CD4-positive, CD25-positive, alpha-beta regulatory T cell (primary cell): ENCODE data around the gene GJB5. TPM values are rescaled to one million over a fixed set of nuclear protein-coding genes. Genes with fewer than 3 reads are reported as not detected.
"Not testable (repeated sequence)": the region's sequence is repeated elsewhere in the genome, so short reads cannot be mapped to it uniquely, and the experiment has no call there.

ENCODE experiments used
- ATAC-seq, 2 donors: fragments of 150-1000 bp; cut with Tn5 transposase; one replicate each; pipeline ENCODE4 v1.10.0; 2021; ENCODE audit warnings: low read depth in 2 of 2, moderate number of reproducible peaks in 2 of 2, moderate library complexity in 1 of 2
- DNase-seq, 3 donors: peaks; one replicate each; pipeline versions ENCODE4 v3.0.0 to v3.0.0-alpha.2; 2012 to 2022; ENCODE audit warnings: mixed read lengths in 1 of 3
- H3K27ac ChIP-seq: one replicate; pipeline ENCODE4 v1.7.0; 2013; ENCODE audit warnings: mild to moderate bottlenecking, low read length; ENCODE audit not compliant: insufficient read depth, poor library complexity, severe bottlenecking
- H3K27me3 ChIP-seq: one replicate; pipeline ENCODE4 v1.7.0; 2013; ENCODE audit warnings: low read length; ENCODE audit not compliant: control insufficient read depth, insufficient read depth
- H3K36me3 ChIP-seq: one replicate; pipeline ENCODE4 v1.7.0; 2013; ENCODE audit warnings: mild to moderate bottlenecking, low read length, moderate library complexity; ENCODE audit not compliant: control insufficient read depth, insufficient read depth
- H3K4me1 ChIP-seq: 2 replicates; pipeline ENCODE4 v1.7.0; 2013; ENCODE audit warnings: mild to moderate bottlenecking, low read length; ENCODE audit not compliant: insufficient read depth, control insufficient read depth, poor library complexity, severe bottlenecking
- H3K4me3 ChIP-seq: one replicate; pipeline ENCODE4 v1.7.0; 2013; ENCODE audit warnings: low read depth, mild to moderate bottlenecking, low read length, moderate library complexity
- H3K9me3 ChIP-seq, 2 experiments: 1 replicate in 1 of 2; 2 replicates in 1 of 2; pipeline ENCODE4 v1.7.0; 2013; ENCODE audit warnings: low read length in 2 of 2, mild to moderate bottlenecking in 1 of 2, moderate library complexity in 1 of 2; ENCODE audit not compliant: control insufficient read depth in 2 of 2
- H3K27ac Mint-ChIP-seq, 3 donors: one replicate each; pipeline ENCODE4 v1.8.0; 2020 to 2022; ENCODE audit warnings: mild to moderate bottlenecking in 3 of 3, mixed read lengths in 3 of 3, moderate library complexity in 2 of 3
- H3K27me3 Mint-ChIP-seq: one replicate; pipeline ENCODE4 v1.8.0; 2022; ENCODE audit warnings: mild to moderate bottlenecking, mixed read lengths
- H3K36me3 Mint-ChIP-seq: one replicate; pipeline ENCODE4 v1.8.0; 2020; ENCODE audit warnings: mixed read lengths
- H3K4me1 Mint-ChIP-seq, 4 donors: one replicate each; pipeline ENCODE4 v1.8.0; 2020 to 2022; ENCODE audit warnings: mixed read lengths in 4 of 4, mild to moderate bottlenecking in 1 of 4
- H3K4me3 Mint-ChIP-seq, 4 donors: one replicate each; pipeline ENCODE4 v1.8.0; 2020 to 2022; ENCODE audit warnings: mild to moderate bottlenecking in 4 of 4, mixed read lengths in 4 of 4, moderate library complexity in 3 of 4
- H3K9me3 Mint-ChIP-seq, 7 donors: one replicate each; pipeline ENCODE4 v1.8.0; 2020 to 2022; ENCODE audit warnings: mixed read lengths in 7 of 7, mild to moderate bottlenecking in 3 of 7, moderate library complexity in 2 of 7
- polyA plus RNA-seq, 4 donors: library from polyadenylated mRNA; unstranded; fragments of 300-500 nt; fragmentation: Illumina TruSeq; gene quantifications; one replicate each; pipeline ENCODE4 v1.2.3, GENCODE V29; 2021
- total RNA-seq: library from RNA; stranded (reverse); gene quantifications from one replicate; pipeline ENCODE4 v1.2.3, GENCODE V29; 2022

The GJB5 gene
- total and polyA plus RNA-seq, 5 donors from 2014 or later, result 0.13 TPM; not detected in 4

- Mint-ChIP-seq H3K36me3 (no peaks in the 10 kb centered on the region), H3K4me1 (peaks cover 0 to 3% (median 0%) of the 10 kb centered on the region in 4 donors), H3K4me3 (no peak overlapping the region), H3K27ac (no peak overlapping the region), H3K27me3 (peaks cover 4% of the 10 kb centered on the region), H3K9me3 (peaks cover 0 to 4% (median 0%) of the 10 kb centered on the region in 7 donors)
- Histone ChIP-seq H3K9me3 (no peaks in the 10 kb centered on the region), H3K36me3 (no peaks in the 10 kb centered on the region), H3K4me1 (no peaks in the 10 kb centered on the region), H3K27me3 (no peaks in the 10 kb centered on the region), H3K4me3 (no peak overlapping the region), H3K27ac (no peak overlapping the region)
- ATAC-seq (no peak), DNase-seq (no peak)
These were observed 40.5 kb upstream of the GJB5 start for GRCh38 chr1:34714386-34714785.

GRCh38 chr1:34715139-34715538 is 39.7 kb upstream of the GJB5 start:
- Histone ChIP-seq H3K4me1 (no peaks in the 10 kb centered on the region), H3K4me3 (no peak overlapping the region), H3K27me3 (no peaks in the 10 kb centered on the region), H3K27ac (no peak overlapping the region), H3K9me3 (no peaks in the 10 kb centered on the region), H3K36me3 (no peaks in the 10 kb centered on the region)
- peaks cover 0 to 4% (median 0%) of the 10 kb centered on the region in 7 donors for H3K9me3 Mint-ChIP-seq
- ATAC-seq, result no peak
- no peak for DNase-seq
- no peak overlapping the region for H3K27ac Mint-ChIP-seq
- no peaks in the 10 kb centered on the region for H3K4me1 Mint-ChIP-seq
- no peak overlapping the region for H3K4me3 Mint-ChIP-seq
- no peaks in the 10 kb centered on the region for H3K36me3 Mint-ChIP-seq
- peaks cover 7% of the 10 kb centered on the region for H3K27me3 Mint-ChIP-seq

- no peak for DNase-seq
- Histone ChIP-seq H3K27ac (no peak overlapping the region), H3K9me3 (no peaks in the 10 kb centered on the region), H3K4me3 (no peak overlapping the region), H3K27me3 (no peaks in the 10 kb centered on the region), H3K36me3 (no peaks in the 10 kb centered on the region), H3K4me1 (no peaks in the 10 kb centered on the region)
- Mint-ChIP-seq H3K27me3 (peaks cover 14% of the 10 kb centered on the region), H3K9me3 (peaks cover 0 to 4% (median 0%) of the 10 kb centered on the region in 7 donors), H3K27ac (no peak overlapping the region), H3K4me1 (no peaks in the 10 kb centered on the region), H3K4me3 (no peak overlapping the region), H3K36me3 (no peaks in the 10 kb centered on the region)
- no peak for ATAC-seq
These were observed 33.6 kb upstream of the GJB5 start for GRCh38 chr1:34721241-34721640.

- H3K27me3 ChIP-seq, result peaks cover 6% of the 10 kb centered on the region
- H3K4me3 Mint-ChIP-seq, result no peak overlapping the region
- ATAC-seq (no peak), DNase-seq (no peak)
- H3K4me1 ChIP-seq, result no peaks in the 10 kb centered on the region
- H3K9me3 ChIP-seq, result no peaks in the 10 kb centered on the region
- no peaks in the 10 kb centered on the region for H3K36me3 Mint-ChIP-seq
- H3K27me3 Mint-ChIP-seq, result peaks cover 16% of the 10 kb centered on the region
- H3K27ac ChIP-seq, result no peak overlapping the region
- H3K36me3 ChIP-seq, result no peaks in the 10 kb centered on the region
- H3K27ac Mint-ChIP-seq, result no peak overlapping the region
- no peak overlapping the region for H3K4me3 ChIP-seq
- peaks cover 0 to 4% (median 0%) of the 10 kb centered on the region in 7 donors for H3K9me3 Mint-ChIP-seq
- no peaks in the 10 kb centered on the region for H3K4me1 Mint-ChIP-seq
These were observed 33.0 kb upstream of the GJB5 start for GRCh38 chr1:34721646-34722355.

GRCh38 chr1:34726861-34727260 is 28.0 kb upstream of the GJB5 start:
- Mint-ChIP-seq H3K36me3 (no peaks in the 10 kb centered on the region), H3K4me1 (no peaks in the 10 kb centered on the region), H3K27me3 (peaks cover 16% of the 10 kb centered on the region), H3K27ac (no peak overlapping the region), H3K4me3 (no peak overlapping the region), H3K9me3 (peaks cover 0 to 1% (median 0%) of the 10 kb centered on the region in 7 donors)
- no peaks in the 10 kb centered on the region for H3K4me1 ChIP-seq
- H3K27ac ChIP-seq, result no peak overlapping the region
- peaks cover 7% of the 10 kb centered on the region for H3K27me3 ChIP-seq
- no peak for DNase-seq
- H3K4me3 ChIP-seq, result no peak overlapping the region
- H3K36me3 ChIP-seq, result no peaks in the 10 kb centered on the region
- ATAC-seq, result no peak
- H3K9me3 ChIP-seq, result no peaks in the 10 kb centered on the region

GRCh38 chr1:34730485-34730884 is 24.4 kb upstream of the GJB5 start:
- Mint-ChIP-seq H3K4me1 (no peaks in the 10 kb centered on the region), H3K27ac (no peak overlapping the region), H3K9me3 (no peaks in the 10 kb centered on the region), H3K36me3 (no peaks in the 10 kb centered on the region), H3K27me3 (peaks cover 16% of the 10 kb centered on the region), H3K4me3 (no peak overlapping the region)
- no peak overlapping the region for H3K4me3 ChIP-seq
- DNase-seq, result no peak
- no peaks in the 10 kb centered on the region for H3K9me3 ChIP-seq
- no peaks in the 10 kb centered on the region for H3K4me1 ChIP-seq
- no peaks in the 10 kb centered on the region for H3K36me3 ChIP-seq
- H3K27me3 ChIP-seq, result peaks cover 7% of the 10 kb centered on the region
- H3K27ac ChIP-seq, result no peak overlapping the region
- ATAC-seq, result no peak

GRCh38 chr1:34732831-34733230 is 22.0 kb upstream of the GJB5 start:
- not testable (repeated sequence) for H3K36me3 Mint-ChIP-seq, ATAC-seq, H3K27ac Mint-ChIP-seq

GRCh38 chr1:34736692-34737091 is 18.2 kb upstream of the GJB5 start:
- peaks cover 5% of the 10 kb centered on the region for H3K27me3 Mint-ChIP-seq
- ATAC-seq (no peak), DNase-seq (no peak)
- no peaks in the 10 kb centered on the region for H3K9me3 Mint-ChIP-seq
- no peak overlapping the region for H3K27ac Mint-ChIP-seq
- H3K36me3 Mint-ChIP-seq, result no peaks in the 10 kb centered on the region
- H3K4me1 ChIP-seq, result no peaks in the 10 kb centered on the region
- no peak overlapping the region for H3K4me3 Mint-ChIP-seq
- no peaks in the 10 kb centered on the region for H3K27me3 ChIP-seq
- H3K4me1 Mint-ChIP-seq, result no peaks in the 10 kb centered on the region
- H3K36me3 ChIP-seq, result no peaks in the 10 kb centered on the region
- H3K4me3 ChIP-seq, result no peak overlapping the region
- no peak overlapping the region for H3K27ac ChIP-seq
- no peaks in the 10 kb centered on the region for H3K9me3 ChIP-seq

More at GRCh38 chr1:34732831-34733230, 22.0 kb upstream of the GJB5 start:
- not testable (repeated sequence) for H3K4me1 Mint-ChIP-seq, H3K27me3 Mint-ChIP-seq, H3K9me3 ChIP-seq, H3K4me1 ChIP-seq, H3K27me3 ChIP-seq, DNase-seq, H3K4me3 ChIP-seq, H3K9me3 Mint-ChIP-seq, H3K27ac ChIP-seq, H3K36me3 ChIP-seq, H3K4me3 Mint-ChIP-seq
